H1 (cell line): ENCODE measurements around the gene TSNAXIP1.

Experiments used
- CHD1 ChIP-seq: IDR thresholded peaks from 2 replicates; pipeline ENCODE4 v1.6.1; 2012; ENCODE audit warnings: low read depth, low read length, improper control_type of control experiment
- POLR2A ChIP-seq, 2 experiments: IDR thresholded peaks; 1 replicate in 1 of 2; 2 replicates in 1 of 2; pipeline ENCODE4 v1.6.1; 2011; ENCODE audit warnings: low read depth in 2 of 2, low read length in 2 of 2, mild to moderate bottlenecking in 2 of 2; ENCODE audit errors: control extremely low read depth in 1 of 2

GRCh38 chr16:67865318-67865717 is 58.6 kb downstream of the TSNAXIP1 start:
- TF ChIP-seq CHD1 (no peak), POLR2A (IDR thresholded peaks at IDR 0.05; ENCODE audit: control extremely low read depth in 1 of 2, low read depth in 2 of 2, low read length in 2 of 2) (no peak)
